NCI-H748 (cell line): ENCODE results near the gene CNGA4.
"Not testable (repeated sequence)": the region's sequence is repeated elsewhere in the genome, so short reads cannot be mapped to it uniquely, and the experiment has no call there.

Source experiments
- DNase-seq: peaks from one replicate; lab custom pipeline; 2025; ENCODE audit not compliant: unreplicated experiment; lab: John Stamatoyannopoulos, UW

The CNGA4 gene

GRCh38 chr11:6224421-6224820, 14.5 kb upstream of the CNGA4 start:
- no peak for DNase-seq

GRCh38 chr11:6225024-6225423, 13.9 kb upstream of the CNGA4 start:
- no peak for DNase-seq

DNA sequence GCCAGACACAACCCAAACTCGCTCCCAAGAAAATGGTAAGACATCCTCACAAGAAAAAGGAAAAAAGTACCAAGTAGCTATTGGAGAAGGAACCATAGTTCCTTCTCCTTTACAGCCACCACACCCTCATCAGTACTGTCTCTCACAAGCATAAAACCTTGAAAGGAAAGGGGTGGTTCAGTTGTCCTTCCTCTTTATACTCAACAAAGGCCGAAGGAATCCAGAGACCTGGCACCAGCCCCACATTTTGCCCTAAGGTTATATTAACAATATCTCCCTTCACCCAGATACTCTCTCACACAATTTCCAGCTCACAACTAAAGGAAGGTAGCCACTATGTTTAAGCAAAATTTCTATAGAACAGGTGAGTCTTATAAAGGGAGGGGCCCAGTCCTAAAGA, 13.0 kb upstream of the CNGA4 start:
- DNase-seq = no peak

GRCh38 chr11:6228520-6228919, 10.4 kb upstream of the CNGA4 start:
- DNase-seq = no peak

GRCh38 chr11:6229911-6230310, 9.0 kb upstream of the CNGA4 start:
- no peak for DNase-seq

DNA sequence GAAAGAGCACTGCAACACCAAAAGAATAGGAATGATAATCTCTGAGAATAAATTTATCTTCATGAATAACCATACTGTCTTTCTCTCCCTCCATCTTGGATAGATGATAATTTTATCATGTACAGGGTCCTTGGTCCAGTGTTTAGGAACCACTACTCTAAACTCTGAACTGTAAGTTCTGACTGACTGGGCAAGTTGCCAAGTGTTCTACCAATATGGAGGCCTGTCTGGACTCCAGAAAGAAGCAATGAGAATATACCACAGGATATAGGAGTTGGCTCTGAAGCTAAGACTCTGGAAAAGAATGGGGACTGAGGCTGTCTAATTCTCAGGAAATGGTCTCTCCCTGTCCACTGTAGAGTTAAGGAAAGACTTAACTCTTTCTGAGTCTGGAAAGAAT, 6.0 kb upstream of the CNGA4 start:
- peak; percentile 11 for DNase-seq

DNA sequence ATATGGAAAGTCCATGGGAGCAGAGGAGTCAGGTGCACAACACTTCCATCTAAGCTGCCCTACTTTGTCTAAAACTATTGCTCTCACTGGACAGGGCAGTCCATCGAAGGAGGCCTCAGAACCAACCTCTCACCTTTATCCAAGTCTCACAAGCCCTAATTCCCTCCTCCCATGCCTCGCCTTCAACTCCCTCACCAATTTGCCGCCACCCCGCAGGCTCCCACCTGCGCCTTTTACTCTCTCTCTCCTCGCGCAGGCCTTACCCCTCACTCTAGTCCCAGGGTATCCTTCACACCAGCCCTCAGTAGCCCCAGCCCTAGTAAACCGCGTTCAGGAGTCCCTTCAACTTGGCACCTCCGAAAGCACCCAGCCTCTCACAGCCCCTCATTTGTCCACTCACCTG, 4.9 kb upstream of the CNGA4 start:
- DNase-seq = peak; percentile 62

- peak; percentile 99 for DNase-seq
Measured at GRCh38 chr11:6234387-6235107, 4.3 kb upstream of the CNGA4 start, which contains the start of gene FHIP1B. FHIP1B (minus strand) TSS chr11:6234636; CDS start chr11:6224516, 10,120 bp downstream.

GRCh38 chr11:6237266-6237665, 1.6 kb upstream of the CNGA4 start:
- no peak for DNase-seq

DNA sequence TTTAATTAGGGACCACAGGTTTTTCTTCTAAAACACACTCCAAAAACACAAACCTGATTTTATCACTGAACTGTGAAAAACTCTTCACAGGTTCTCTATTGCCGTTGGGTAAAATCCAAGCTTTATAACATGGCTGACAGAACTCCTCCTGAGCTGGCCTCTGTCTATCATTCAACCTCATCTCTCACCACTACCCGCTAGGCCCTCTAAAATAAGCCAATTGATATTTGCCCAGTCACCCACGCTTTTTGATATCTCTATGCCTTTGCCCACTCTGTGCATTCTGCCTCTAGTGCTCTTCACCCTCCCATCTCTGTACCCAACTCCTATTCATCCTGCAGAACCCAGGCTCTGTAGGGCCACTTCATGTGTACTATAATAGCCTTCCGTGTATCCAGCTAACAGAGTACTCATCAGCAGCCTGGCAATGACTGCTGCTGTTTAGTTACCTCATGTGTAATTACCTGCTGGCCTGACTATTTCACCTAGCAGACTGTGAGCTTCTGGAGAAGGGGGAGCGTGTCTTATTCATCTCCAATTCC, 1.1 kb upstream of the CNGA4 start:
- DNase-seq = no peak

DNA sequence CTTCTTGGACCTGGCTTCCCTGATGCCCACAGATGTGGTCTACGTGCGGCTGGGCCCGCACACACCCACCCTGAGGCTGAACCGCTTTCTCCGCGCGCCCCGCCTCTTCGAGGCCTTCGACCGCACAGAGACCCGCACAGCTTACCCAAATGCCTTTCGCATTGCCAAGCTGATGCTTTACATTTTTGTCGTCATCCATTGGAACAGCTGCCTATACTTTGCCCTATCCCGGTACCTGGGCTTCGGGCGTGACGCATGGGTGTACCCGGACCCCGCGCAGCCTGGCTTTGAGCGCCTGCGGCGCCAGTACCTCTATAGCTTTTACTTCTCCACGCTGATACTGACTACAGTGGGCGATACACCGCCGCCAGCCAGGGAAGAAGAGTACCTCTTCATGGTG, 1.2 kb downstream of the CNGA4 start:
- no peak for DNase-seq

DNA sequence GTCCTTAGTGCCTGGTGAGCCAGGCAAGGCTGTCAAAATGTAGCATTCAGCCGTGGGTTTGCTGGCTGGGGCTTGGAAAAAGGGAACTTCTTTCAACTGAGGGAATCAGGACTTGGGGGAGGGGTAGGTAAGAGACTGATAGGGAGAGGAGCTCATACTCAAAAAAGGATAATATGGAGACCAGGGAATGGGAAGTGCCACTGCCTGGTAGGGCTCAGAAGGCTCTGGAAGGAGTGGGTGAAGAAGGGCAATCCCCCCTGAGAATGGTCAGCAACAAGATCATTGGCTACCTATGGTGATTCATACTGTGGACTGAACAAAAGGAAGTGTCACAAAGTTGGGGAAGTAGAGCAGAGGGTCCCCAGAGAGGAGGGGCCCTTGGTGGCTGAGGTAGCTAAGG, 1.9 kb downstream of the CNGA4 start:
- DNase-seq = no peak

GRCh38 chr11:6241316-6241715, 2.4 kb downstream of the CNGA4 start:
- no peak for DNase-seq

DNA sequence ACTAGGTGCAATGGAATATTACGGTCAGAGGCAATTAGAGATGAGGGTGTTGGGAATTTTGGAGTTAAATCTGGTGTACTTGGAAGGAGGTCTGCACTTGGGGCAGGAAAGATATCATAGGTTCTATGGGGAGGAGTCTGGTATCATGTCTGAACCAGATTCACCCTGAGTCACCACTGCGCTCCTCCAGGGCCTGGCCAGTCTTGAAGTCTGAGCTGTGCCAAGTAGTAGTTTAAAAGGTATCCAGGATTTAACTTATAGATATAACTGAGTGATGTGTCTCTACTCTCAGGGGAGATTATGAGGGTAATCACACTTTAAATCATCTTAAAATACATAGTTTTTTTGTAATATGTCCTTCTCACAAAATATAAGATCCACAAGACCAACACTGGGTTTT, 6.6 kb downstream of the CNGA4 start:
- DNase-seq = no peak

- DNase-seq = no peak
Measured at GRCh38 chr11:6248248-6248647, 9.4 kb downstream of the CNGA4 start.

DNA sequence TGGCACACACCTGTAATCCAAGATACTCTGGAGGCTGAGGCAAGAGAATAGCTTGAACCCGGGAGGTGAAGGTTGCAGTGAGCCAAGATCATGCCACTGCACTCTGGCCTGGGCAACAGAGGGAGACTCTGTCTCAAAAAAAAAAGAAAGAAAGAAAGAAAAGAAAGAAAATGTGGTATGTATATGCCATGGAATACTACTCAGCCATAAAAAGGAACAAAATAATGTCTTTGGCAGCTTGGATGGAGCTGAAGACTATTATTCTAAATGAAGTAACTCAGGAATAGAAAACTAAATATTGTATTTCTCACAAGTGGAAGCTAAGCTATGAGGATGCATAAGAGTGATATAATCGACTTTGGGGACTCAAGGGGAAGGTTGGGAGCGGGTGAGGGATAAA, 10.0 kb downstream of the CNGA4 start:
- not testable (repeated sequence) for DNase-seq

GRCh38 chr11:6249770-6250555, 11.1 kb downstream of the CNGA4 start:
- DNase-seq = no peak

DNA sequence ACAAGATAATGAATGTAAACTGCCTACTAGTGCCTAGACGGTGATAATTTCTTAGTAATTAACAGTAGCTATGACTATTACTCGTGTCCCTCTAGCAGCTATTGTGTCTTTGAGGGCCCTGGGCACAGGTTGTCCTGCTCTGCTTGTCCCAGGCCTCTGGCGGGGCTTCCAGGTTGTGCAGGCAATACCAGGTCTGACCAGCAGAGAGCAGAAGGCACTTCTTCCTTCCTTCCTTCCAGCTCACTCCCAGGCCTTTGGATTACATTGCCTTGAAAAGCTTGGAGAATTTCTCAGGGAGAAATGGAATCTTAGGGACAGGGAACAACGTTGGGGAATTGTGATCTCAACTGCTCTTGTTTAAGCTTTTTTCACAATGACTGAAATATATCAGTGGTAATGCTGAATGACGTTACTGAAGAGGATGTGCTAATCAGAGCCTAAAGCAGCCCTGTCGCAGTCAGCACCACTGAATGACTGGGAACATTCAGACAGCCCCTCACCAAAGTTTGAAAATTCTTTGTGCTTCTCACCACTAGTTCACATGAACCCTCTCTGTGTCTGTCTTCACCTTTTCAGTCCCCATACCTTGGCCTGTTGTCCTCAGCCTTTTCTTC, 12.3 kb downstream of the CNGA4 start:
- peak; percentile 69 for DNase-seq

GRCh38 chr11:6251990-6252473, 13.1 kb downstream of the CNGA4 start:
- no peak for DNase-seq

DNA sequence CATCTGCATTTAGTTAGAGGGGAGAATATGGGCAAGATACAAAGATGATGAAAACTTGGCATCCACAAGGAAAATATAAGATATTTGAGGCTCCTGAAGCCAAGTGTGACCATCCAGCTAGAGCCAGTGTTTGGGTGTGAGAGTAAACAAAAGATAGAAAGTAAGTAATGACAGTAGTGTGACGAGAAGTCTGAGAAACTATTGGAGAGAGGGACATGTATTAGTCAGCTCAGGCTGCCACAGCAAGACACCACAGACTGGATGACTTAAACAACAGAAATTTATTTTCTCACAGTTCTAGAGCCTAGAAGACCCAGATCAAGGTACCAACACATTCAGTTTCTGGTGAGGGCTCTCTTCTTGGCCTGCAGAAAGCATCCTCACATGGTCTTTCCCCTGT, 14.3 kb downstream of the CNGA4 start:
- no peak for DNase-seq

- DNase-seq = no peak
Measured at GRCh38 chr11:6258141-6258540, 19.3 kb downstream of the CNGA4 start.
